Gastroesophageal sphincter (tissue), 3 donors: ENCODE data around the gene ITGB5.

ENCODE experiments used
- CTCF ChIP-seq, 4 experiments: fragments of 200-600 bp in 2 of 4; fragments of 450-650 bp in 2 of 4; sonication (generic) in 1 of 4; IDR thresholded peaks; one replicate each; pipeline ENCODE4 v1.5.1; 2017 to 2019; ENCODE audit warnings: antibody characterized with exemption in 4 of 4, mild to moderate bottlenecking in 2 of 4, moderate library complexity in 2 of 4
- POLR2A ChIP-seq, 2 donors: fragments of 450-650 bp; IDR thresholded peaks; one replicate each; pipeline ENCODE4 v1.6.1; 2017; ENCODE audit warnings: antibody characterized with exemption in 2 of 2, mild to moderate bottlenecking in 2 of 2, moderate library complexity in 1 of 2

- TF ChIP-seq POLR2A (IDR thresholded peaks at IDR 0.05) (no peak), CTCF (IDR thresholded peaks at IDR 0.05) (no peak)
These were observed 25.2 kb downstream of the ITGB5 start for GRCh38 chr3:124862006-124862405.
